ENCODE results near the gene MMAB.

MMAB gene

GRCh38 chr12:109529691-109530640, 43.3 kb downstream of the MMAB start:
- in situ Hi-C loops (cut with HindIII; ENCODE audit: low pct_ligation_motif_present, low pct_unique_long_range_greater_than_20kb, low sequenced_read_pairs): no loop called here
- DNase-seq: no peak

GRCh38 chr12:109527489-109528123, 45.7 kb downstream of the MMAB start:
- in situ Hi-C loops (cut with HindIII; ENCODE audit: low pct_ligation_motif_present, low pct_unique_long_range_greater_than_20kb, low sequenced_read_pairs): no loop called here
- no peak for DNase-seq

- in situ Hi-C loops (cut with HindIII; ENCODE audit: low pct_ligation_motif_present, low pct_unique_long_range_greater_than_20kb, low sequenced_read_pairs): no loop called here
- no peak for DNase-seq
These were observed 48.1 kb downstream of the MMAB start for GRCh38 chr12:109525279-109525585.

GRCh38 chr12:109524466-109525278, 48.6 kb downstream of the MMAB start:
- in situ Hi-C loops (cut with HindIII; ENCODE audit: low pct_ligation_motif_present, low pct_unique_long_range_greater_than_20kb, low sequenced_read_pairs): loop anchor here (25.0 kb wide), 1 partner anchor 263 kb away; no protein-coding TSS in a partner anchor
- DNase-seq: no peak

GRCh38 chr12:109523504-109523903, 49.8 kb downstream of the MMAB start:
- in situ Hi-C loops (cut with HindIII; ENCODE audit: low pct_ligation_motif_present, low pct_unique_long_range_greater_than_20kb, low sequenced_read_pairs): loop anchor here (25.0 kb wide), 1 partner anchor 264 kb away; no protein-coding TSS in a partner anchor
- no peak for DNase-seq

- in situ Hi-C loops (cut with HindIII; ENCODE audit: low pct_ligation_motif_present, low pct_unique_long_range_greater_than_20kb, low sequenced_read_pairs): loop anchor here (25.0 kb wide), 1 partner anchor 264 kb away; no protein-coding TSS in a partner anchor
- no peak for DNase-seq
These were observed 50.2 kb downstream of the MMAB start for GRCh38 chr12:109523071-109523470.

GRCh38 chr12:109521831-109522230, 51.5 kb downstream of the MMAB start:
- in situ Hi-C loops (cut with HindIII; ENCODE audit: low pct_ligation_motif_present, low pct_unique_long_range_greater_than_20kb, low sequenced_read_pairs): loop anchor here (25.0 kb wide), 1 partner anchor 265 kb away; no protein-coding TSS in a partner anchor

GRCh38 chr12:109519787-109520186, 53.5 kb downstream of the MMAB start:
- in situ Hi-C loops (cut with HindIII; ENCODE audit: low pct_ligation_motif_present, low pct_unique_long_range_greater_than_20kb, low sequenced_read_pairs): loop anchor here (25.0 kb wide), 1 partner anchor 268 kb away; no protein-coding TSS in a partner anchor

More at GRCh38 chr12:109521831-109522230, 51.5 kb downstream of the MMAB start:
- no peak for DNase-seq

GRCh38 chr12:109518820-109519665, 54.3 kb downstream of the MMAB start:
- DNase-seq: peak; percentile 65
- in situ Hi-C loops (cut with HindIII; ENCODE audit: low pct_ligation_motif_present, low pct_unique_long_range_greater_than_20kb, low sequenced_read_pairs): loop anchor here (25.0 kb wide), 1 partner anchor 268 kb away; no protein-coding TSS in a partner anchor

More at GRCh38 chr12:109519787-109520186, 53.5 kb downstream of the MMAB start:
- DNase-seq: no peak

GRCh38 chr12:109517619-109518018, 55.7 kb downstream of the MMAB start:
- no peak for DNase-seq

GRCh38 chr12:109513977-109514376, 59.3 kb downstream of the MMAB start:
- in situ Hi-C loops (cut with HindIII; ENCODE audit: low pct_ligation_motif_present, low pct_unique_long_range_greater_than_20kb, low sequenced_read_pairs): loop anchor here (25.0 kb wide), 1 partner anchor 273 kb away; no protein-coding TSS in a partner anchor
- DNase-seq: no peak

More at GRCh38 chr12:109517619-109518018, 55.7 kb downstream of the MMAB start:
- in situ Hi-C loops (cut with HindIII; ENCODE audit: low pct_ligation_motif_present, low pct_unique_long_range_greater_than_20kb, low sequenced_read_pairs): loop anchor here (25.0 kb wide), 1 partner anchor 270 kb away; no protein-coding TSS in a partner anchor

GRCh38 chr12:109513051-109513450, 60.3 kb downstream of the MMAB start:
- no peak for DNase-seq
- in situ Hi-C loops (cut with HindIII; ENCODE audit: low pct_ligation_motif_present, low pct_unique_long_range_greater_than_20kb, low sequenced_read_pairs): loop anchor here (25.0 kb wide), 1 partner anchor 274 kb away; no protein-coding TSS in a partner anchor

- in situ Hi-C loops (cut with HindIII; ENCODE audit: low pct_ligation_motif_present, low pct_unique_long_range_greater_than_20kb, low sequenced_read_pairs): loop anchor here (25.0 kb wide), 1 partner anchor 275 kb away; no protein-coding TSS in a partner anchor
- DNase-seq: no peak
These were observed 60.7 kb downstream of the MMAB start for GRCh38 chr12:109512608-109513007.

- in situ Hi-C loops (cut with HindIII; ENCODE audit: low pct_ligation_motif_present, low pct_unique_long_range_greater_than_20kb, low sequenced_read_pairs): loop anchor here (25.0 kb wide), 1 partner anchor 277 kb away; no protein-coding TSS in a partner anchor
- no peak for DNase-seq
These were observed 63.1 kb downstream of the MMAB start for GRCh38 chr12:109510196-109510595.

GRCh38 chr12:109504068-109504467, 69.2 kb downstream of the MMAB start:
- in situ Hi-C loops (cut with HindIII; ENCODE audit: low pct_ligation_motif_present, low pct_unique_long_range_greater_than_20kb, low sequenced_read_pairs): loop anchor here (25.0 kb wide), 1 partner anchor 283 kb away; no protein-coding TSS in a partner anchor
- DNase-seq: no peak

All from ACHN (cell line).